Gastroesophageal sphincter (tissue), 3 donors: ENCODE data around the gene ALG3.

Source experiments
- POLR2AphosphoS5 ChIP-seq: sonication (generic); formaldehyde crosslinking; IDR thresholded peaks from one replicate; pipeline ENCODE4 v1.6.1; 2017; ENCODE audit warnings: antibody characterized with exemption
- TF ChIP-seq, protein P1 (sequence below), 4 experiments: fragments of 200-600 bp in 2 of 4; fragments of 450-650 bp in 2 of 4; sonication (generic) in 1 of 4; IDR thresholded peaks; one replicate each; pipeline ENCODE4 v1.5.1; 2017 to 2019; ENCODE audit warnings: antibody characterized with exemption in 4 of 4, mild to moderate bottlenecking in 2 of 4, moderate library complexity in 2 of 4

DNA sequence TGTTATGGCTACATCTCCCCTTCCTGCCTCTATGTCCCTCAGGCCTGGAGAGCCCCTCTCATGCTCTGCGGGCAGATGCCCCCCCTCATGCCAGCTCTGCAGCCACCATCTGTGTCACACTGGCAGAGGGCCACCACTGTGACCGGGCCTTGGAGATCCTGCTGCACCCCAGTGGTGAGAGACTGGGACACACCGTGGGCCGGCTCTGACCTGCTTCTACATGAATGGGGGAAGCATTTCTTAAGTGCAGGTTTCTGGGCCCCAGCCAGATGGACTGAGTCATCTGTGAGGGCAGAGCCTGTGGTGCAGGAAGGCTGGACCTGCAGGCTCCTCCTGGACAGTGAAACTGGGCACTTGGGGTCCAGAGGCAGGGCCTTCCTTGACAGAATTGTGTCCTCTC is 14.5 kb downstream of the ALG3 start:
- no peak for TF ChIP-seq POLR2AphosphoS5
- TF ChIP-seq, protein P1, sequence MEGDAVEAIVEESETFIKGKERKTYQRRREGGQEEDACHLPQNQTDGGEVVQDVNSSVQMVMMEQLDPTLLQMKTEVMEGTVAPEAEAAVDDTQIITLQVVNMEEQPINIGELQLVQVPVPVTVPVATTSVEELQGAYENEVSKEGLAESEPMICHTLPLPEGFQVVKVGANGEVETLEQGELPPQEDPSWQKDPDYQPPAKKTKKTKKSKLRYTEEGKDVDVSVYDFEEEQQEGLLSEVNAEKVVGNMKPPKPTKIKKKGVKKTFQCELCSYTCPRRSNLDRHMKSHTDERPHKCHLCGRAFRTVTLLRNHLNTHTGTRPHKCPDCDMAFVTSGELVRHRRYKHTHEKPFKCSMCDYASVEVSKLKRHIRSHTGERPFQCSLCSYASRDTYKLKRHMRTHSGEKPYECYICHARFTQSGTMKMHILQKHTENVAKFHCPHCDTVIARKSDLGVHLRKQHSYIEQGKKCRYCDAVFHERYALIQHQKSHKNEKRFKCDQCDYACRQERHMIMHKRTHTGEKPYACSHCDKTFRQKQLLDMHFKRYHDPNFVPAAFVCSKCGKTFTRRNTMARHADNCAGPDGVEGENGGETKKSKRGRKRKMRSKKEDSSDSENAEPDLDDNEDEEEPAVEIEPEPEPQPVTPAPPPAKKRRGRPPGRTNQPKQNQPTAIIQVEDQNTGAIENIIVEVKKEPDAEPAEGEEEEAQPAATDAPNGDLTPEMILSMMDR (IDR thresholded peaks at IDR 0.05): no peak
